ENCODE data around the gene MYBPC1. TPM values are rescaled to one million over a fixed set of nuclear protein-coding genes. Genes with fewer than 3 reads are reported as not detected.

Gene MYBPC1
- total RNA-seq, 1 experiment from 2014 or later: not detected

GRCh38 chr12:101696251-101697196 is 101.8 kb downstream of the MYBPC1 start:
- Histone ChIP-seq H4K20me1 (ENCODE audit: control insufficient read depth, insufficient read depth, insufficient read length) (no peaks in the 10 kb centered on the region), H3K79me1 (ENCODE audit: insufficient read depth, low read depth, low read length, poor library complexity, severe bottlenecking) (no peaks in the 10 kb centered on the region), H3K27me3 (ENCODE audit: insufficient read depth, low read length) (peaks cover 8% of the 10 kb centered on the region; the same call in 1 of the 2 replicates), H3K18ac (ENCODE audit: insufficient read length, low read depth, low read length) (no peak overlapping the region), H3K27ac (ENCODE audit: insufficient read length, low read depth, low read length) (no peak overlapping the region), H3T11ph (ENCODE audit: low read length) (no peak overlapping the region), H3K4me1 (ENCODE audit: insufficient read depth, low read length) (peaks cover 3% of the 10 kb centered on the region; the same call in 1 of the 2 replicates), H4K8ac (replicated peaks; ENCODE audit: insufficient read length, low read depth, low read length) (no peak overlapping the region), H2BK20ac (ENCODE audit: low read depth, low read length, poor library complexity, severe bottlenecking) (no peak overlapping the region), H2BK5ac (ENCODE audit: insufficient read length, low read length) (no peak overlapping the region), H2BK12ac (ENCODE audit: insufficient read length, low read depth, low read length) (no peak overlapping the region), H3K4ac (ENCODE audit: low read depth, low read length) (no peak overlapping the region), H2AFZ (ENCODE audit: low read length) (no peak overlapping the region), H3K14ac (ENCODE audit: insufficient read depth, low read length) (peak overlapping the region; percentile 33; the same call in 1 of the 2 replicates), H2BK15ac (ENCODE audit: low read depth, low read length) (no peak overlapping the region), H3K9me3 (ENCODE audit: control insufficient read depth, low read depth, low read length) (no peaks in the 10 kb centered on the region), H3K4me2 (ENCODE audit: insufficient read depth, insufficient read length, low read length) (peak overlapping the region; percentile 56), H3K79me2 (ENCODE audit: insufficient read depth, low read length) (no peaks in the 10 kb centered on the region), H3K23ac (ENCODE audit: insufficient read length, low read depth, low read length) (no peak overlapping the region), H2BK120ac (ENCODE audit: low read depth, low read length, poor library complexity, severe bottlenecking) (no peak overlapping the region), H3K23me2 (ENCODE audit: insufficient read length, low read depth, low read length, poor library complexity, severe bottlenecking) (peaks cover 13% of the 10 kb centered on the region), H4K91ac (ENCODE audit: insufficient read length, low read depth, low read length) (no peak overlapping the region), H2AK5ac (ENCODE audit: insufficient read length, low read length) (no peak overlapping the region), H3K9ac (ENCODE audit: extremely low read depth, insufficient read length, low read length) (peak overlapping the region; percentile 61), H3K56ac (ENCODE audit: insufficient read length, low read depth, low read length) (no peak overlapping the region), H4K5ac (ENCODE audit: insufficient read length, low read depth, low read length) (no peak overlapping the region)
- H3K9me3 Mint-ChIP-seq: no peaks in the 10 kb centered on the region
- H3K27ac Mint-ChIP-seq: no peak overlapping the region
- no CpG with 5 or more reads among the region's 18 CpGs for WGBS (ENCODE audit: extremely low coverage, insufficient read length, low lambda C conversion rate)
- no peak for DNase-seq
- peaks cover 0 to 2% (median 0%) of the 10 kb centered on the region in 3 experiments; a peak in 2 of 7 replicates for H3K36me3 Mint-ChIP-seq (ENCODE audit: insufficient read depth in 1 of 3, low read depth in 3 of 3)
- H3K27me3 Mint-ChIP-seq (ENCODE audit: low read depth): peaks cover 25% of the 10 kb centered on the region
- peaks cover 18 to 24% of the 10 kb centered on the region in 2 experiments for H3K4me1 Mint-ChIP-seq
- no peak for TF ChIP-seq CTCF (conservative IDR thresholded peaks at IDR 0.05)
- peak overlapping the region; percentile 82 to 91 for H3K4me3 Mint-ChIP-seq
